ENCODE data around the gene NLRP11.

- TF ChIP-seq, protein P1, sequence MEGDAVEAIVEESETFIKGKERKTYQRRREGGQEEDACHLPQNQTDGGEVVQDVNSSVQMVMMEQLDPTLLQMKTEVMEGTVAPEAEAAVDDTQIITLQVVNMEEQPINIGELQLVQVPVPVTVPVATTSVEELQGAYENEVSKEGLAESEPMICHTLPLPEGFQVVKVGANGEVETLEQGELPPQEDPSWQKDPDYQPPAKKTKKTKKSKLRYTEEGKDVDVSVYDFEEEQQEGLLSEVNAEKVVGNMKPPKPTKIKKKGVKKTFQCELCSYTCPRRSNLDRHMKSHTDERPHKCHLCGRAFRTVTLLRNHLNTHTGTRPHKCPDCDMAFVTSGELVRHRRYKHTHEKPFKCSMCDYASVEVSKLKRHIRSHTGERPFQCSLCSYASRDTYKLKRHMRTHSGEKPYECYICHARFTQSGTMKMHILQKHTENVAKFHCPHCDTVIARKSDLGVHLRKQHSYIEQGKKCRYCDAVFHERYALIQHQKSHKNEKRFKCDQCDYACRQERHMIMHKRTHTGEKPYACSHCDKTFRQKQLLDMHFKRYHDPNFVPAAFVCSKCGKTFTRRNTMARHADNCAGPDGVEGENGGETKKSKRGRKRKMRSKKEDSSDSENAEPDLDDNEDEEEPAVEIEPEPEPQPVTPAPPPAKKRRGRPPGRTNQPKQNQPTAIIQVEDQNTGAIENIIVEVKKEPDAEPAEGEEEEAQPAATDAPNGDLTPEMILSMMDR (IDR thresholded peaks at IDR 0.05) = no peak
- TF ChIP-seq ZFX (IDR thresholded peaks at IDR 0.05; ENCODE audit: borderline replicate concordance) = no peak
Observed at GRCh38 chr19:55820037-55820436, 11.8 kb downstream of the NLRP11 start.
